Effector memory CD4-positive, alpha-beta T cell (primary cell): Measurements from ENCODE around the gene SMG7.
"Not testable (repeated sequence)": the region's sequence is repeated elsewhere in the genome, so short reads cannot be mapped to it uniquely, and the experiment has no call there.

Source experiments
- DNase-seq, 3 donors: peaks; one replicate each; pipeline ENCODE4 v3.0.0-alpha.2; 2020
- H3K27ac ChIP-seq: 2 replicates; pipeline ENCODE4 v1.7.0; 2013; ENCODE audit warnings: mild to moderate bottlenecking, low read length, moderate library complexity; ENCODE audit not compliant: insufficient read depth, poor library complexity, severe bottlenecking
- H3K27me3 ChIP-seq: replicated peaks from 2 replicates; pipeline ENCODE4 v1.7.0; 2013; ENCODE audit warnings: mild to moderate bottlenecking, low read length; ENCODE audit not compliant: insufficient read depth, control insufficient read depth, poor library complexity, severe bottlenecking
- H3K36me3 ChIP-seq: 2 replicates; pipeline ENCODE4 v1.7.0; 2013; ENCODE audit warnings: mild to moderate bottlenecking, low read length, moderate library complexity; ENCODE audit not compliant: control insufficient read depth, insufficient read depth
- H3K4me1 ChIP-seq: 2 replicates; pipeline ENCODE4 v1.7.0; 2013; ENCODE audit warnings: low read length, mild to moderate bottlenecking; ENCODE audit not compliant: control insufficient read depth, insufficient read depth, poor library complexity, severe bottlenecking
- H3K4me3 ChIP-seq: 2 replicates; pipeline ENCODE4 v1.7.0; 2013; ENCODE audit warnings: low read length, low read depth, mild to moderate bottlenecking; ENCODE audit not compliant: insufficient read depth, poor library complexity, severe bottlenecking
- H3K9me3 ChIP-seq: 2 replicates; pipeline ENCODE4 v1.7.0; 2013; ENCODE audit warnings: mild to moderate bottlenecking, low read length, moderate library complexity; ENCODE audit not compliant: control insufficient read depth
- total RNA-seq, 3 donors: gene quantifications; one replicate each; lab custom pipeline; 2026; lab: John Stamatoyannopoulos, UW

The SMG7 gene
- 27.0 to 50.9 (median 40.5) reads per million in 3 donors for total RNA-seq

- peak; percentile 45 to 52 (median 48) for DNase-seq
- no peaks in the 10 kb centered on the region for H3K9me3 ChIP-seq
- H3K36me3 ChIP-seq = no peaks in the 10 kb centered on the region
- no peaks in the 10 kb centered on the region for H3K27me3 ChIP-seq
- peak within 1 kb of the TSS; percentile 92 for H3K4me3 ChIP-seq
- peaks cover 9% of the 10 kb centered on the region for H3K4me1 ChIP-seq
- peak within 1 kb of the TSS; percentile 86 for H3K27ac ChIP-seq
Measured at GRCh38 chr1:183472488-183473216, at the start of gene SMG7. TSS of gene SMG7 (plus strand) at chr1:183472499. CDS start at chr1:183472621, 122 bp downstream.

GRCh38 chr1:183423541-183423940, 48.8 kb upstream of the SMG7 start:
- H3K27ac ChIP-seq = no peak overlapping the region
- no peak for DNase-seq
- no peaks in the 10 kb centered on the region for H3K27me3 ChIP-seq
- H3K4me1 ChIP-seq = no peaks in the 10 kb centered on the region
- H3K4me3 ChIP-seq = no peak overlapping the region
- no peaks in the 10 kb centered on the region for H3K9me3 ChIP-seq
- H3K36me3 ChIP-seq = no peaks in the 10 kb centered on the region

GRCh38 chr1:183424691-183425090, 47.6 kb upstream of the SMG7 start:
- H3K27ac ChIP-seq = no peak overlapping the region
- no peaks in the 10 kb centered on the region for H3K9me3 ChIP-seq
- H3K4me3 ChIP-seq = no peak overlapping the region
- no peak for DNase-seq
- H3K27me3 ChIP-seq = no peaks in the 10 kb centered on the region
- no peaks in the 10 kb centered on the region for H3K4me1 ChIP-seq
- no peaks in the 10 kb centered on the region for H3K36me3 ChIP-seq

GRCh38 chr1:183427591-183427990, 44.7 kb upstream of the SMG7 start:
- not testable (repeated sequence) for H3K4me1 ChIP-seq, H3K9me3 ChIP-seq, H3K27me3 ChIP-seq, H3K27ac ChIP-seq, H3K4me3 ChIP-seq, H3K36me3 ChIP-seq, DNase-seq

GRCh38 chr1:183431840-183432547, 40.3 kb upstream of the SMG7 start:
- H3K27me3 ChIP-seq = no peaks in the 10 kb centered on the region
- no peak for DNase-seq
- H3K27ac ChIP-seq = no peak overlapping the region
- H3K4me1 ChIP-seq = no peaks in the 10 kb centered on the region
- no peaks in the 10 kb centered on the region for H3K36me3 ChIP-seq
- H3K4me3 ChIP-seq = no peak overlapping the region
- H3K9me3 ChIP-seq = no peaks in the 10 kb centered on the region

GRCh38 chr1:183432548-183432875, 39.8 kb upstream of the SMG7 start:
- Histone ChIP-seq H3K4me1 (no peaks in the 10 kb centered on the region), H3K27ac (no peak overlapping the region), H3K4me3 (no peak overlapping the region), H3K9me3 (no peaks in the 10 kb centered on the region), H3K36me3 (no peaks in the 10 kb centered on the region), H3K27me3 (no peaks in the 10 kb centered on the region)
- no peak for DNase-seq

GRCh38 chr1:183433703-183434102, 38.6 kb upstream of the SMG7 start:
- no peak overlapping the region for H3K27ac ChIP-seq
- H3K4me1 ChIP-seq = no peaks in the 10 kb centered on the region
- no peak overlapping the region for H3K4me3 ChIP-seq
- no peaks in the 10 kb centered on the region for H3K36me3 ChIP-seq
- DNase-seq = no peak
- no peaks in the 10 kb centered on the region for H3K9me3 ChIP-seq
- no peaks in the 10 kb centered on the region for H3K27me3 ChIP-seq

- no peak overlapping the region for H3K4me3 ChIP-seq
- no peak overlapping the region for H3K27ac ChIP-seq
- no peaks in the 10 kb centered on the region for H3K4me1 ChIP-seq
- H3K9me3 ChIP-seq = no peaks in the 10 kb centered on the region
- DNase-seq = no peak
- no peaks in the 10 kb centered on the region for H3K27me3 ChIP-seq
- H3K36me3 ChIP-seq = no peaks in the 10 kb centered on the region
Measured at GRCh38 chr1:183435497-183435896, 36.8 kb upstream of the SMG7 start.

- no peaks in the 10 kb centered on the region for H3K36me3 ChIP-seq
- H3K4me1 ChIP-seq = no peaks in the 10 kb centered on the region
- DNase-seq = no peak
- H3K4me3 ChIP-seq = no peak overlapping the region
- H3K27ac ChIP-seq = no peak overlapping the region
- H3K9me3 ChIP-seq = no peaks in the 10 kb centered on the region
- H3K27me3 ChIP-seq = no peaks in the 10 kb centered on the region
Measured at GRCh38 chr1:183438060-183438459, 34.2 kb upstream of the SMG7 start.

GRCh38 chr1:183443011-183443410, 29.3 kb upstream of the SMG7 start:
- Histone ChIP-seq H3K27ac (no peak overlapping the region), H3K4me3 (no peak overlapping the region), H3K36me3 (no peaks in the 10 kb centered on the region), H3K4me1 (no peaks in the 10 kb centered on the region), H3K27me3 (no peaks in the 10 kb centered on the region), H3K9me3 (no peaks in the 10 kb centered on the region)
- no peak for DNase-seq
